SHP77 (cell line): ENCODE data around the gene STARD9.
"Not testable (repeated sequence)": the region's sequence is repeated elsewhere in the genome, so short reads cannot be mapped to it uniquely, and the experiment has no call there.

Source experiments
- DNase-seq, 2 experiments: peaks; one replicate each; lab custom pipeline; 2025; lab: John Stamatoyannopoulos, UW

Gene STARD9

DNA sequence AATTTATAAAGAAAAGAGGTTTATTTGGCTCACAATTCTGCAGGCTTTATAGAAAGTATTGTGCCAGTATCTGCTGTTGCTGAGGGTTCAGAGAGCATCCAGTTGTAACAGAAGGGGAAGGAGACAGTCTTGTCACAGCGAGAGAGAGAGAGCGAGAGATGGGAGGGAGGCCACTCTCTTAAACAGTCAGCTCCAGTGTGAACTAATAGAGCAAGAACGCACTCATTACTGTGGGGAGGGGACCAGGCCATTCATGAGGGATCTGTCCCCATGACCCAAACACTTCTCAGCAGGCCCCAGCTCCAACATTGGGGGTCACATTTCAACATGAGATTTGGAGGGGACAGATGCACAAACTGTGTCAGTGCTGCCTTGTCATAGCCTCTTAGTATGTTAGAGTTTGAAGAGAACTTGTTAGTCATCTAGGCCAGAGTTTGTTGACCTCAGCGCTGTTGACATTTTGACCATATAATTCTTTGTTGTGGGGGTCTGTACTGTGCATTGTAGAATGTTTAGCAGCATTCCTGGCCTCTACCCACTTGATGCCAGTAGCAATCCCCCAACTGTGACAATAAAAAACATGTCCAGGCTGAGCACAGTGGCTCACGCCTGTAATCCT lies 15.3 kb downstream of the STARD9 start:
- DNase-seq = no peak

DNA sequence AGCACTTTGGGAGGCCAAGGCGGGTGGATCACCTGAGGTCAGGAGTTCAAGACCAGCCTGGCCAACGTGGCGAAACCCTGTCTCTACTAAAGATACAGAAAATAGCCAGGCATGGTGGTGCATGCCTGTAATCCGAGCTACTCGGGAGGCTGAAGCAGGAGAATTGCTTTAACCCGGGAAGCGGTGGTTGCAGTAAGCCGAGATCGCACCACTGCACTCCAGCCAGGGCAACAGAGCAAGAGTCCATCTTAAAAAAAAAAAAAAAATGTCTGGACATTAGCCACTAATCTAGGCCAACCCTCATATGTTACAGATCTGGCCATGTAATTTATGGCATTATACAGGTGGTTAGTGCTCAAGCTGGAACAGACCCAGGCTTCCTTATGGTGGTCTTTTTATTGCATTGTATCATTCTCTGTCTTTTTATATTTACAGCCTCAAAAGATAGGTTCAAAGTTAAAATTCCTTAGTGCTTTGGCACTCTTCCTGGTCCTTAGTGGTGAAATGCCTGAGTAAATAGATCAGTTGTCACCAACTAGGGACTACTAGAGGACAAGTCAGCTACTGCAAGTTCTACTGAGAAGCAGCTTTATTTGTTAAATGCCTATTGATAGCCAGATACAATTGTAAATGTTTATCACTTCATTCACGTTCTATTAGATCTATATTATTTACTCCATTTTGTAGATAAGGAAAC lies 16.0 kb downstream of the STARD9 start:
- peak in 1 of 2 experiments; percentile 18 for DNase-seq

DNA sequence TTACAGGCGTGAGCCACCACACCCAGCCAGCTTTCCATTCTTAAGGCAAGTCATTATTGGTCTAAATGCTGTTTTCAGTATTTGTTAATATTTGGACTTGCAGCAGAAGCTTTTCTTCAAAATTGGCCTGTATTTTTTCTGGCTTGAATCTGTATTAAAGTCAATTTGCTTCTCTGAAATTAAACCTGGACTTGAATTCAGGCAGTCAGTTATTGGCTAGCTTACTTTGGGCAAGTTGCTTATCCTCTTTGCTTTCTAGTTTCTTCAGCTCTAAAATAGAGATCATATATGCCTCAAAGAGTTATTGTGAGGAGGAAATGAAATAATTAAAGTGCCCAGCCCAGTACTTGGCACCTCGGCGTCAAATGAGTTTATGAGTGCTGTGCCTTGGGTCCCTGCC lies 17.3 kb downstream of the STARD9 start:
- DNase-seq = no peak

DNA sequence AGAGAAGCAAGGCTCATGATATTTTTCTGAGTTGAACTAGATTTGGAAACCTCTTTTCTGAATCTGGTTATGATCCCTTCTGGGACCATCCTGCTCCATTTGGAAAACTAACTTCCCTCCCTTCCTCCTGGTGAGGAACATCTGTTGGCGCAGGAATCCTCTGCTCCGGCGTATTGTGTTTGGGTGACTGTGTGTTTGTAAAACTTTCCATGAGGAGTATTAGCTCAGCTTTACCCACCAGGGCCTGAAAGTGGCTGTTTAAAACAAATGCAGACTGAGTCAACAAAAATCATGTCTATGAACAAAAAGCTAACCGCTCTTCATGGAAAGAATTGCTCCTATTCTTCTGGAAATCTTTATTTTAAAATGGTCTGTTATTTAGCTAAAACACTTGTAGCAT lies 17.7 kb downstream of the STARD9 start:
- no peak for DNase-seq

DNA sequence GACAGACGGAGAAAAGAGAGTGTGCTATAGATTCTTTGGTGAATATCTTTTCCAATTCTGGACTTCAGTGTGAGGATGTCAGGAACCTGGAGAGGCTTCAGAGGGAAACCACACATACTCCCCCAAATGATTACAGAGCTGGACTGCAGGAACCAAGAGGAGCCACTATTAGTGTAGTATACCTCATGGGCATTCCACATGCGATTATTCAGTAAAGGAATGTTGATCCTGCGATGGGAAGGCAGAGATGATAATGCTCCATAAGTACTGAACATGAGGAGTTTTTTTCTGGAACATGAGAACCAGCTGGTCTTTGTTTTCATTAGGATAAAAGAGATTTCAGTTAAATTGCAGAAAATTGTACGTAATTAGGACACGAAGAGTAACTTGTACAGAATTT lies 18.7 kb downstream of the STARD9 start:
- DNase-seq = no peak

DNA sequence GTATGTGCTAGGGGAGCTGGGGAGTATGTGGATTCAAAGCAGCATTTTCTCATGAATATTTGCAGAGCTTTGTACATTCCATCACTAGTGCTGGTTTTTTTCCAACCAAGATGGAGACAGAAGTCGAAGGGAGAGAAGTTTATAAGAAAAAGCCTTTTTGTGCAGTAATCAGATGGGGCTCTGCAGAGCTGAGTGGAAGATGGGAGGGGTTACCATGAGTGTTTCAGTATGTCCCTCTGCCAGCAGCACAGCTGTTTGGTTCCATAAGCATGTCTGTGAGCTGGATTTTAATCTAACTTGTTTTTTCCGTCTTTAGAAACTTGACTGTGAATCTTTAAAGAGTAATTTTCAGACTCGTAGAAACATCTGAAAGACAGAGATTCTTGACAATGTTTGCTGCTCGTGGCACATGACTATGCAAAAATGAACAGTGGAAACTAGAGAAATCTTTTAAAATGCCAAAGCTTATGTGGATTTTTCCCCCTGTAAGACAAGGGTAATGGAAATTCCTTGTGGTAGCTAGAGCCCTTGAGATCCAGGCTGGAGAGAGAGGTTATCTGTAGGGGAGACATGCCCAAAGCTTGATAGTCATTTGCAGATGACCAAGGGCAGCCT lies 20.3 kb downstream of the STARD9 start:
- no peak for DNase-seq

DNA sequence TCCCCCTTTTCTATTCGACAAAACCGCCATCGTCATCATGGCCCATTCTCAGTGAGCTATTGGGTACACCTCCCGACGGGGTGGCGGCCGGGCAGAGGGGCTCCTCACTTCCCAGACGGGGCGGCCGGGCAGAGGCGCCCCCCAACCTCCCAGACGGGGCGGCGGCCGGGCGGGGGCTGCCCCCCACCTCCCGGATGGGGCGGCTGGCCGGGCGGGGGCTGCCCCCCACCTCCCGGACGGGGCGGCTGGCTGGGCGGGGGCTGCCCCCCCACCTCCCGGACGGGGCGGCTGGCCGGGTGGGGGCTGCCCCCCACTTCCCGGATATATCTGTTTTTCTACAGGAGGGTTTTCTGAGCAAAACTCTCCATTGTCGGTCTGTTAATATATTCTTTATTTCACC lies 25.9 kb downstream of the STARD9 start:
- DNase-seq = not testable (repeated sequence)

DNA sequence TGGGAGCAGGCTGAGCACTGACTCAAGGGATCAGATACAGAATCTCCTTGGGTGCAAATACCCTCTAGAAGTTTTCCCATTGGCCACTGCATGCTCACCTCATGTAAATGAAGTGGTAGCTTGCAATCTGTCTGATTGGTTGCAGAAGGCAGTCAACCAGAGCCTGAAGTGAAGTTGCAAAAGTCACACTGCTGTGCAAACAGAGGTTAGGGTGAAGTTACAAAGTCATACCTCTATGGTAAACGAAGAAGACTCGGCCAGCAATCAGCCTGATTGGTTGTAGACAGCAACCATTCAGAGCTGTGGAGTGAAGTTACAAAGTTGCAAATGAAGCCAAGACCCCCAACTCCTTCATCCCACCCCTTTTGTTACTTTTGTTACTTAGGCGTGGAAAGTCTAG lies 27.1 kb downstream of the STARD9 start:
- no peak for DNase-seq

DNA sequence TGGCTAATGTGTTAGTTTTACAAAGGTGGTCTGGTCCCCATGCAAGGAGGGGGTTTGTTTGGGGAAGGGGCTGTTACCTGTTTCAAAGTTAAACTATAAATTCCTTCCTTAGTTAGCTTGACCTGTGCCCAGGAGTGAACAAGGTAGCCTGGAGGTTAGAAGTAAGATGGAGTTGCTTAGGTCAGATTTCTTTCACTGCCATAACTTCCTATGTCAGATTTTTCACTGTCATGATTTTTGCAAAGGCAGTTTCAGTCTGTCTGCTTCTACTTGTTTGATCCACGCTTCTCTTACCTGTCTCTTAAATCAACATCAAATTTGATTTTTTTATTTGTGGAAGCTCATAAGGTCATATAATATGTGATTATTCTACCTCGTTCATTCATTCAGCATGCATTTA lies 28.6 kb downstream of the STARD9 start:
- DNase-seq = no peak

DNA sequence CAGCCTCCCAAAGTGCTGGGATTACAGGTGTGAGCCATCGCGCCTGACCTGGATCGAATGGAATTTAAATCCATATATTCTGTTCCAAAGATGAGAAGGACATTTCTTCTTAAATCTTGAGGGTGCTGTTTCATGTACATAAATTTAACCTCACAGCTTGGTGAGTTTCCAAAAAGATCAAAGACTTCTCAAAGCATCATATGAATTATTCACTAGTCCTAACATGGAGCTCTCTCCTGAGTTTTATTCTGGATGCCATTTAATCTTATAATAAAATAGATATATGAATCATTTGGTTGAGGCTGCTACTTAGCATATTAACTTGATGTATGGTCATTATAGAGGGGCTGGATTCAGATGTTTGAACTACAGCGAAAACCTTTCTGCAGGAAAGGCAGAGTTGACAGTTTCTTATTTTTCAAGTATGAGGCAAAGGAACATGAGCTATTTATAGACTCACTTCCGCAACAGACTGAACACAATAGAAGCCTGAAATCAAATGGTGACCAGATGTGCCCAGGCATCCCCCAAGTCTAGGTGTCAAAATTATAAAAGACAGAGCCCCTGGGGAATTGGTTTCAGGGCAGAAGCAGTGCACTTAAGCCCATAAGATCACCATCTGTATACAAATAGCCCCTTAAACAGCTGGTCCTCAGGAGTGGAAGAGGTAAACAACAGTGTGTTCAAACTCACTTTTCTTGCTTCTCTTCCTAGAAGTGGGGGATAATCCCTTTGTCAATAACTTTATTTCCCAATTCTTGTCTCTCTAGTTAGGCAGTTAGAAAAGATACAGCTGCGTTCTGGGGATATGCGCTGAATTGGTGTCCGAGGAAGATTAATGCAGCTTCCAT lies 29.7 kb downstream of the STARD9 start:
- no peak for DNase-seq

DNA sequence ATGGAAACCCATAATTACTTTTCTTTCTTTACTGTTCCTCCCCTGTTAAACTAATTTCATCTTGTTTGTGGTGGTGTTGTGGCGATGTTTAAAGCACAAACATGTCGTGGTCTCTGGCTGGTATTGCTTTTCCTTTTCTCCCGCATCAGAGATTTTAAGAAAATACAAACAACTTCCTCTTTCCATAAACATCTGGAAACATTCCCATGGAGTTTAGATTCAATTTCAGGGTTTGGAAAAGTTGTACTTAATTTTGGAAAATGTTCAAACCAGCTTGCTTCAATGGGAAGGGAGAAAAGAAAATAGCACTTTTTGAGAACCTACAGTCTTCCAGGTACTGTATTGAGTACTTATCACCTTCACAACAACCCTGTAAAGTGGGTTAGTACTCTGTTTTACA lies 30.4 kb downstream of the STARD9 start:
- DNase-seq = no peak

DNA sequence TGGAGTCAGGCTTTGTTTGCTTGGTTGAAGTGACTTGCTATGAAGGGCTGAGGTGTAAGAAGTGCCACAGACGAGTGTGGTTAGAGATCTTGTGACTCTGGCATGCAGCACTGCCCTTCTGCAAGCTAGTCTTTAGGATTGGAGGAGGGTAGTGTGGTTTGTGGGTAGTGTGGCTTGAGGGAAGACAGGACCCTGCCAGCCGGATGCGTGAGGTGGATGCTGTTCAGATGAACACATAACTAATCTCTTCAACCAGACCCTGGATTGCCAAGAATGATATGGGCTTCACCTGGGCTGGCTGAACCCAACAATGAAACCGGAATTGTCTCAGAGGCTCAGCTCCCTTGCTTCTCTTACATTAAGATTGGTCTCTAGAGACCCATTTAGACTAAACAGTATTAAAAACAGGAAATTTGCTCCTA lies 32.7 kb downstream of the STARD9 start:
- no peak for DNase-seq

DNA sequence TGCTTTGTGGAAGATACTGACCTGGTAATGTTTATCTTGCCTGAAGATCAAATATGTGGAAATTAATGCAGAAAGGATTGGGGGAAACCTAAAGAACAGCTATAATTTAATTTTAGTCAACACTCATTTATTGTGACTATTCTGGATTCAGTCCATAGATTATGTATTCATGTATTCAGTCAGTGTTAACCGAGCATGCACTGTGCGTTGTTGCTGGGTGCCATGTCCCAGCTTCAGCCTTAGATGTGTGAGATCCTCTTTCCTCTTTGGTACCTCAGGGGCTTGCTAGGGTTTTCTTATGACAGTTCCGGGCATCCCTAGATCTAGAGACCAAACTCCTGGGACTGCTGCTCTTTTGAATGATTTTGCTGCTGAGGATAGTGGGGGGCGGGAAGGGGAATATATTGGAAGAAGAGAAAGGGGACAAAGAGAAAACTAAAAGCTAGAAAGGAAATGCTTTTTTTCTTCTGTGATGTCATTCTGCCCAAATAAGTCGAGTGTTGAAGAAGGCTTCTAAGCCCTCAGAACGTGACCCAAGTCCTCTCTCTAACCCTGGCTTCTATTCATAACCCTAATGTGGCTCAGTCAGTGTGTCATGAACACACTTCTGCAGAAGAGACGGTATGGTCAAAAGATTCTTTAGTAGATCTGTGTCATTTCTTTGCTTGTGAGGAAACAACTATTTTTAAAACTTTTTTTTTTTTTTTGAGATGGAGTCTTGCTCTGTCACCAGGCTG lies 33.5 kb downstream of the STARD9 start:
- no peak for DNase-seq

DNA sequence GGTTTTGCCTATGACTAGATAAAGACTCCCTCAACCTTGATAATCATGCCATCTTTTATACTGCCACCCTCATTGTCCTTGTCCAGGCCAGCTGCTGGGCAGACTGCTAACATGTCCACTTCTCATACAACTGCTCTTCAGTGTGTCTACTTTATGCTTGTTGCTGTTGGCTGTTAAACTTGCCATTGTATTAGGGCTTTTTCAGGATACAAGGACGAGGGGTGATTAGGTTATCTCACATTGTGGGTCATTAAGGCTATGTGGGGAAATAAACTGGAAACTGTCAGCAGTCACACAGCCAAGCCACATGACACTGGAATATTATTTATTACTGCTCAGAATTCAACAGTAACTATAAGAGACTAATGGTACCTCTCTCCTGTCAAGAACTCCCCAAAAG lies 36.1 kb downstream of the STARD9 start:
- DNase-seq = no peak

DNA sequence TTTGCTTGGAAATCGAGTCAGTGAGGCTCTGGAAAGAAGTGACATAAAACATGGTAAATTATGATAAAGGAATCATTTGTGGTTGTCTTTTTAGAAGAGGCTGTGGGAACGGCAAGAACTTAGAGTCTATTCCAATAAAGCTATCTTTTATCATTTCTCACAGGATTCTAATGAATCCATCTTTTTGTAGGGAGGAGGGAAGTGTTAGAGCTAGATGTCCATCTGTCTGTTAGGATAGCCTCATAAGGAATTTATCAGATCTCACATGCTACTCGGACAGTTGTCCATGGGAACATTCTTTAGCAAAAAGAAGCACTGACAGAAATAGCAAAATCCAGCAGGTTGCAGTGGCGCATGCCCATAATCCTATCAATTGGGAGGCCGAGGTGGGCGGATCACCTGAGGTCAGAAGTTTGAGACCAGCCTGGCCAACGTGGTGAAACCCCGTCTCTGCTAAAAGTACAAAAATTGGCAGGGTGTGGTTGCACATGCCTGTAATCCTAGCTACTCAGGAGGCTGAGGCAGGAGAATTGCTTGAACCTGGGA lies 37.0 kb downstream of the STARD9 start:
- no peak for DNase-seq

DNA sequence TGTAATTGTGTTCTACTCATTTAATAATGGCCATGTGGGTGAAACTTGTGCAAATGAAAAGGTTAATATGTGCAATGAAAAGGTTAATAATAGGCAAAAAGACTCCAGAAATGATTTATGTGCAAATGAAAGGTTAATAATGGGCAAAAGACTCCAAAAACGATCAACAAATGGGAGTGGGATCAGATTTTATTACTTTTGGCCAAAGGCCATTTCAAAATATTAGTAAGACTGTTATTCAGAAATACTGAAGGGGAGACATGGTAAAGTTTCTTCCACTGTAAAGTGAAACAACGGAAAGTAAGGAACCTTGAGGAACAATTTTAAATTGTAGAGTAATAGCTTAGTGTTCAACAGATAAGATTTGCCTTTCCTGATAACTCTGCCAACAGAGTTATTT lies 40.7 kb downstream of the STARD9 start:
- no peak for DNase-seq

DNA sequence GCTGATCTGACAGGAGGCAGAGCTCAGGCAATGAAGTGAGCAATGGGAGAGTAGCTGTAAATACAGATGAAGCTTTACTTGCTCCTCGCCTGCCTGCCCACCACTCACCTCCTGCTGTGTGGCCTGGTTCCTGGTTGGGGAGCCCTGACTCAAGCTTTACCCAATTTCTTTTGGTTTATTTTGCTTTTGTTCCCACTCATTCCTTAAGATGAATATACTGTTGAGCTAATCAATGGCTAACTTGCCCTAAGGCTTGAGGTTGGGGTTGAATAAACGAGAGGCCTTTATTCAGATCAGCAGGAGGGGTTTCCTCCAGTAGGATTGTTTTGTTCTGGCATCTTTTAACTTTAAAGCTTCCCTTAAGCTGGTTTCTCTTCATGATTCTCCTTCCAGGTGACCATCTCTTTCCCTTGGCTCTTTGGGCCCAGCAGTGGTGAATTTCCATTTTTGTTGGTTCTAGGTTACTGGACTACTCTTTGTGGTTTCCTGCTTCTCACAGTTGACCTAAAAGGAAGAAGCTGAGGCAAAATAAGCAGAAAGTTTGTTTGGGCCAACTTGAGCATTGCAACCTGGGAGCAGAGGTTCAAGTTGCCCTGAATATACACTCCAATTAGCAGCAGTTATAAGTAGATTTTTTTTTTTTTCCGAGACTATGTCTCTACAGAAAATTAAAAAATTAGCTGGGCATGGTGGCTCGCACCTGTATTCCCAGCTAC lies 44.4 kb downstream of the STARD9 start:
- no peak for DNase-seq

DNA sequence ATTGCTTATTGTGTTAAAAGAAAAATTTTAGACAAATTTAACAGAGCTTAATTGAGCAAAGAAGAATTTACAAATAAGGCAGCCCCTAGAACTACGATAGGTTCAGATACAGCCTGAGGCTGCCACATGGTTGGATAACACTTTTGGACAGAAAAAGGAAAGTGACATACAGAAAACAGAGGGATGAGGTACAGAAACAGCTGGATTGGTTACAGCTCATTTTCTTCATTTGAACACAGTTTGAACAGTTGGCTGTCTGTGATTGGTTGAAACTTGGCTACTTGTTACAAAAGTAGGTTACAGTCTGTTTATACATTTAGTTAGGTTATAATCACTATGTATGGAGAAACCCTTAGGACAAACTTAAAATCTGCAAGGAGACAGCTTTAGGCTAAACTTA lies 46.0 kb downstream of the STARD9 start:
- DNase-seq = no peak

DNA sequence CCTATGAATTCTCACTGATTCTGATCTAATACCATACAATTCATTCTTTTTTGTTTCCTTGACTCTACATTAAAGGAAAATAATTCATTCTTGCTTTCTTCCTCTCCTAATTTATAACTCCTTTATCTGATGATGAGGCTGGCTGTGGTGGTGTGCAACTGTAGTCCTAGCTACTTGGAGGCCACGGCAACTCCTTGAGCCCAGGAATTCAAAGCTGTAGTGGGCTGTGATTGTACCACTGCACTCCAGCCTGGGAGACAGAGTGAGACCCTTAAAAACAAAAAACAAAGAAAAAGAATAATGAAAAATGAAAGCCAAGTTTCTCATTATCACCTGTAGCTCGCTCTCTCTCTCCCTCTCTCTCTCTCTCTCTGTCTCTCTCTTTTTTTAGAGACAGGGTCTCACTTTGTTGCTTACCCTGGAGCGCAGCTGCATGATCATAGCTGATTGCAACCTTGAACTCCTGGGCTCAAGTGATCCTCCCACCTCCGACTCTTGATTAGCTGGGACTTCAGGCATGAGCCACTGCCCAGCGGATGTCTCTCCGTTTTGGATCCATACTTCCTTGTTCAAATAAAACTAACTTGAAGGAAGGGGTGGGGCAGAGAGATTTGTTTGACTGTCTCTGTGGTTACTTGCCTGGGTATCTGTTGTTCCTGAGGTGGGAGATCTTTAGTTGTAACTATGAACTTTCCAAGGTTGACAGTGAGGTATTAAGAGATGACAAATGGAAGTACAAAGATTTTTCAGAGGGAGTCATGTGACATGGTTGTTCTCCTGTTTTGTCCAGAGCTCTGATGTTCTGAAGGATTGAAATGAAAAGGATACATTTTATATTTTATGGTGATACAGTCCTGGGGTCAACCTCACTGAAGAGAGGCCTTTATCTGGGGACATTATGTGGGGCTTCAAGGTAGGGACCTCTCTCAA lies 46.9 kb downstream of the STARD9 start:
- DNase-seq = no peak

DNA sequence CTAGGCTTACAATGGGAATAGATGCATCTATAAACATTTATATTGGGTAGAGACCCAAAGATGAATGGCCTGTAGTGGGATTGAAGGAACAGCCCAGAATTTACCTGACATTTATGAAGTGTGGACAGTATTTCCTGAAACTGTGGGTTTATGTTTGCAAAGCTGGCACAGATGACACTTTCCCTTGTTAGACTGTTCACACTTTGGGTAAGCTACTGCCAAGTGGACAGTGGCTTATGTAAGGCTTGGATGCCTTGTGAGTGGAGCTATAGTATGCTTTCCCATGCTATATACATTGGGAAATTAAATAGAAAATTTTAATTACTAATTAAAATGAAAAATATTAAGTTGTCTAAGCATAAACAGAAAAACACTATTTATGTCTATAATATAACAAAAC lies 48.5 kb downstream of the STARD9 start:
- DNase-seq = no peak
